Measurements from ENCODE around the gene RAD51B.

GRCh38 chr14:68335312-68335711 is 515.7 kb downstream of the RAD51B start:
- no peak for TF ChIP-seq EZH2phosphoT487 (IDR thresholded peaks at IDR 0.05; ENCODE audit: low read depth, severe bottlenecking, unreplicated experiment)
- TF ChIP-seq CTCF (IDR thresholded peaks at IDR 0.05; ENCODE audit: poor library complexity): no peak
- TF ChIP-seq EZH2 (IDR thresholded peaks at IDR 0.05; ENCODE audit: borderline replicate concordance): no peak

Data from hepatocyte (in vitro differentiated cells).